Measurements from ENCODE around the gene PLD3.

The PLD3 gene, protein sequence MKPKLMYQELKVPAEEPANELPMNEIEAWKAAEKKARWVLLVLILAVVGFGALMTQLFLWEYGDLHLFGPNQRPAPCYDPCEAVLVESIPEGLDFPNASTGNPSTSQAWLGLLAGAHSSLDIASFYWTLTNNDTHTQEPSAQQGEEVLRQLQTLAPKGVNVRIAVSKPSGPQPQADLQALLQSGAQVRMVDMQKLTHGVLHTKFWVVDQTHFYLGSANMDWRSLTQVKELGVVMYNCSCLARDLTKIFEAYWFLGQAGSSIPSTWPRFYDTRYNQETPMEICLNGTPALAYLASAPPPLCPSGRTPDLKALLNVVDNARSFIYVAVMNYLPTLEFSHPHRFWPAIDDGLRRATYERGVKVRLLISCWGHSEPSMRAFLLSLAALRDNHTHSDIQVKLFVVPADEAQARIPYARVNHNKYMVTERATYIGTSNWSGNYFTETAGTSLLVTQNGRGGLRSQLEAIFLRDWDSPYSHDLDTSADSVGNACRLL

DNA sequence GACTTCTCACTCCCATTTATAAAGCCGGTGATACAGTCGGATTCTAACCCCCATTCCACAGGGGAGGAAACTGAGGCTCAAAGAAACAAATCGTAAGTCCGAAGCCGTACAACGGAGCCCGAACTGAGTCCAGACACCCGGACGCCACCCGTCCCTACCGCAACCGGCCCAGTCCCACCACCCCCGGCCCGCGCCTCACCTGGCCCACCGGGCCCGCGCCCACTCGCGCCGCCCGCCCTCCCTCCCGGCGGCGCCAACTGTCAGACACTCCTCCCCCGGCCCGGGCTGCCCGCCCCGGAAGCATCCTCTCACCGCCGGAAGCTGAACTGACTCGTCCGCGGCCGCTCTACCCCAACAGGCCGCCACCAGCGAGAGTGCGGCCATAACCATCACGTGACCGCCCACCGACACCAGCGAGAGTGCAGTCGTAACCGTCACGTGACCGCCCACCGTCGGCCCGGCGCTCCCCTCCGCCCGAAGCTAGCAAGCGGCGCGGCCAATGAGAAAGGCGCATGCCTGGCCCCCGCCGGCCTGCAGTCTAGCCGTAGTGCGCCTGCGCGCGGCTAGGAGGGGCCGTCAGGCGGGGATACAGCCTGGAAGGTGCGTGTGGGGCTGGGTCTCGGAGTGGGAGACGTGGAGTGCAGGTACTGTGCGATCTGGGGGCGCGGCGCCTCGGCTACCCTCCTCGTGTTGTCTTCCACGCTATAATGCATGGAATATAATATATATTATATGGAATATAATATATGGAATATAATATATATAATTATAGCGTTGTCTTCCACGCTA, at the start of gene PLD3, which contains the start of gene C19orf47:
PLD3 (plus strand) TSS at position 571 of the 789 bp plus-strand sequence. CDS start 17,789 bp downstream, outside the sequence.
C19orf47 (minus strand) TSS at position 273 of the 789 bp plus-strand sequence. CDS start 6,540 bp downstream, outside the sequence.
- in situ Hi-C loops (cut with MboI; ENCODE audit: low sequenced_read_pairs, unreplicated experiment): no loop called here
- TF ChIP-seq, protein P1, sequence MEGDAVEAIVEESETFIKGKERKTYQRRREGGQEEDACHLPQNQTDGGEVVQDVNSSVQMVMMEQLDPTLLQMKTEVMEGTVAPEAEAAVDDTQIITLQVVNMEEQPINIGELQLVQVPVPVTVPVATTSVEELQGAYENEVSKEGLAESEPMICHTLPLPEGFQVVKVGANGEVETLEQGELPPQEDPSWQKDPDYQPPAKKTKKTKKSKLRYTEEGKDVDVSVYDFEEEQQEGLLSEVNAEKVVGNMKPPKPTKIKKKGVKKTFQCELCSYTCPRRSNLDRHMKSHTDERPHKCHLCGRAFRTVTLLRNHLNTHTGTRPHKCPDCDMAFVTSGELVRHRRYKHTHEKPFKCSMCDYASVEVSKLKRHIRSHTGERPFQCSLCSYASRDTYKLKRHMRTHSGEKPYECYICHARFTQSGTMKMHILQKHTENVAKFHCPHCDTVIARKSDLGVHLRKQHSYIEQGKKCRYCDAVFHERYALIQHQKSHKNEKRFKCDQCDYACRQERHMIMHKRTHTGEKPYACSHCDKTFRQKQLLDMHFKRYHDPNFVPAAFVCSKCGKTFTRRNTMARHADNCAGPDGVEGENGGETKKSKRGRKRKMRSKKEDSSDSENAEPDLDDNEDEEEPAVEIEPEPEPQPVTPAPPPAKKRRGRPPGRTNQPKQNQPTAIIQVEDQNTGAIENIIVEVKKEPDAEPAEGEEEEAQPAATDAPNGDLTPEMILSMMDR (IDR thresholded peaks at IDR 0.05; ENCODE audit: borderline replicate concordance, control extremely low read depth, extremely low read depth, insufficient read depth, missing control alignments): peak; percentile 6
- DNase-seq (ENCODE audit: low spot score): peak; percentile 100

DNA sequence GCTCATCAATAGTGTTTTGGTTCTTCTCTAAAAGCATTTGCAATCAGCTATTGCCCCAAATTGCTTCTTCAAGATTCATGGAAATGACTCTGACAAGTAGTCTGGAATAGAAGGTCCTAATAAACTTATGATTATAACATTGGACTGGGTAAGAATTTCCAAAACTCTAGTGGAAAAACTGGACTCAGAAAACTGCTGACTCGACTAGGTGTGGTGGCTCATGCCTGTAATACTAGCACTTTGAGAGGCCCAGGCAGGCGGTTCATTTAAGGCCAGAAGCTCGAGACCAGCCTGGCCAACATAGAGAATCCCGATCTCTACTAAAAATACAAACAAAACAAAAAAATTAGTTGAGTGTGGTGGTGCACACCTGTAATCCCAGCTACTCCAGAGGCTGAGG, 47.8 kb upstream of the PLD3 start:
- TF ChIP-seq, protein P1 (IDR thresholded peaks at IDR 0.05; ENCODE audit: borderline replicate concordance, control extremely low read depth, extremely low read depth, insufficient read depth, missing control alignments): no peak
- in situ Hi-C loops (cut with MboI; ENCODE audit: low sequenced_read_pairs, unreplicated experiment): loop anchor here (25.0 kb wide), 1 partner anchor 312 kb away; the partner anchor contains the start of gene LTBP4
- DNase-seq (ENCODE audit: low spot score): no peak

DNA sequence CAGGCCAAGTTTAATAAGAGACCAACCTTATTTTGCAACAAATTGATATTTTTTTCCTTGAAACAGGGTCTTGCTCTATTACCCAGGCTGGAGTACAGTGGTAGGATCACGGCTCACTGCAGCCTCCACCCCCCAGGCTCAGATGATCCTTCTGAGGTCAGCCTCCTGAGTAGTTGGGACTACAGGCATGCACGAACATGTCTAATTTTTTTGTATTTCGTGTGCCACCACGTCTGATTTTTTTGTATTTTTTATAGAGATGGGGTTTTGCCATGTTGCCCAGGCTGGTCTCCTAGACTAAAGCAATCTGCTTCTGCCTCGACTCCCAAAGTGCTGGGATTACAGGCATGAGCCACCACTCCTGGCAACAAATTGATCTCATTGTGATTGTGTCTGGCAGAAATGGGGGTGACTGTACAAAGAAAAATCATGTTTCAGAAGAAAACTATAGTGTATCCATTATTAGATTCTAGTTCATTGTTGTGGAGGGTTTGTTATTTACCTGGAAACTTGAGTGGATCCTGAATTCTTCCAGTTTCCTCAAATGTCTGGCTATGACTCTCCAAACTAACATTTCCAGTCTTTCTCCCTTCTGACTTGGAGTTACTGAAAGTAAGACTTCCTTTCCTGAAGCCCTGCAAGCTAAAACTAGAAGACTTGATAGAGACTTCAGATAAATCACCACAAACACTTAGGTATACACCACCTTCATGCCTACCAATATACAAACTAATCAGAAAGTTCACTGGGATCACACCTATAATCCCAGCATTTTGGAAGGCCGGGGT, 46.1 kb upstream of the PLD3 start:
- DNase-seq (ENCODE audit: low spot score): no peak
- TF ChIP-seq, protein P1 (IDR thresholded peaks at IDR 0.05; ENCODE audit: borderline replicate concordance, control extremely low read depth, extremely low read depth, insufficient read depth, missing control alignments): no peak
- in situ Hi-C loops (cut with MboI; ENCODE audit: low sequenced_read_pairs, unreplicated experiment): loop anchor here (25.0 kb wide), 1 partner anchor 310 kb away; the partner anchor contains the start of gene LTBP4

- in situ Hi-C loops (cut with MboI; ENCODE audit: low sequenced_read_pairs, unreplicated experiment): loop anchor here (25.0 kb wide), 1 partner anchor 309 kb away; the partner anchor contains the start of gene LTBP4
- no peak for DNase-seq (ENCODE audit: low spot score)
Measured at GRCh38 chr19:40303765-40304164, 44.7 kb upstream of the PLD3 start.

DNA sequence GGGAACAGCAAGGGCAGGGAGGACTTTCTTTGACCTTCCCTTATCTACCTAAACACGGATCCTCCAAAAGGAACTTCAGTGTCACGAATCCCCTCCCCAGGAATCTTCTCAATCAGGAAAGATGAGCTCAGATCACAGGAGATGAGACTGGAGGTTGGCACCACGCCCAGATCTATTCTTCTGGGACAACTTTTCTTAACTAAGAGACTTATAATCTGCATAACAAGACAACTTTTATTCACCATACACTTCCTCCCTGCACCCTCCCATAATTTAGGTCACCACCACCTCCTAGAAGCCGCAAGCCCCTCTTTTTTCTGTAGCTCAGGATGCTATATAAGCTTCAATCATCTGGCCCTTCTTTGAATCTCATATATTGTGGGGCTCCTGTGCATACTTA, 44.2 kb upstream of the PLD3 start:
- in situ Hi-C loops (cut with MboI; ENCODE audit: low sequenced_read_pairs, unreplicated experiment): loop anchor here (25.0 kb wide), 1 partner anchor 308 kb away; the partner anchor contains the start of gene LTBP4
- TF ChIP-seq, protein P1 (IDR thresholded peaks at IDR 0.05; ENCODE audit: borderline replicate concordance, control extremely low read depth, extremely low read depth, insufficient read depth, missing control alignments): no peak
- DNase-seq (ENCODE audit: low spot score): no peak

More at GRCh38 chr19:40303765-40304164, 44.7 kb upstream of the PLD3 start:
- TF ChIP-seq, protein P1 (IDR thresholded peaks at IDR 0.05; ENCODE audit: borderline replicate concordance, control extremely low read depth, extremely low read depth, insufficient read depth, missing control alignments): no peak
